Activated CD4-positive, alpha-beta T cell treated with anti-CD3 and anti-CD28 coated beads, Interleukin-2, amount 10 ng/mL, durations not matched to agents 7 days and 5 days (primary cell): ENCODE data around the gene CNGA4. TPM values are rescaled to one million over a fixed set of nuclear protein-coding genes. Genes with fewer than 3 reads are reported as not detected.
A peak's percentile ranks its signal among the peaks of the same experiment; 100 is the strongest.

Experiments used
- CTCF ChIA-PET: fragments of 350-600 bp; sonication (Branson Sonifier 250); formaldehyde crosslinking; loops from one replicate; lab custom pipeline; 2021; ENCODE audit warnings: antibody characterized with exemption; lab: Charles Lee
- POLR2A ChIA-PET: fragments of 350-600 bp; sonication (Branson Sonifier 250); formaldehyde crosslinking; loops from one replicate; lab custom pipeline; 2021; ENCODE audit warnings: antibody characterized with exemption; lab: Charles Lee
- DNase-seq: peaks from one replicate; pipeline ENCODE4 v3.0.0-alpha.2; 2020
- H3K27ac Mint-ChIP-seq: one replicate; pipeline ENCODE4 v1.8.0; 2021; ENCODE audit warnings: mild to moderate bottlenecking, moderate library complexity, mixed read lengths
- H3K27me3 Mint-ChIP-seq: one replicate; pipeline ENCODE4 v1.8.0; 2021; ENCODE audit warnings: mixed read lengths
- H3K36me3 Mint-ChIP-seq: one replicate; pipeline ENCODE4 v1.8.0; 2021; ENCODE audit warnings: low read depth, mixed read lengths
- H3K4me1 Mint-ChIP-seq: one replicate; pipeline ENCODE4 v1.8.0; 2021; ENCODE audit warnings: mixed read lengths
- H3K4me3 Mint-ChIP-seq: one replicate; pipeline ENCODE4 v1.8.0; 2021; ENCODE audit warnings: mild to moderate bottlenecking, moderate library complexity, mixed read lengths
- H3K9me3 Mint-ChIP-seq: one replicate; pipeline ENCODE4 v1.8.0; 2021; ENCODE audit warnings: mixed read lengths
- total RNA-seq, 2 experiments: library from RNA; stranded (reverse); gene quantifications; one replicate each; pipeline ENCODE4 v1.2.3, GENCODE V29; 2021

Gene CNGA4
- total RNA-seq, result under 1 TPM in 1 of 2 experiments, not detected in 1; 0.17 TPM

GRCh38 chr11:6238902-6239301 lies at the start of gene CNGA4:
Gene CNGA4 (plus strand): TSS chr11:6239089. CDS start chr11:6239207, 118 bp downstream.
- Mint-ChIP-seq H3K9me3 (no peaks in the 10 kb centered on the region), H3K4me1 (peaks cover 12% of the 10 kb centered on the region), H3K27ac (no peak within 1 kb of the TSS), H3K27me3 (peaks cover 5% of the 10 kb centered on the region), H3K36me3 (no peaks in the 10 kb centered on the region), H3K4me3 (no peak within 1 kb of the TSS)
- POLR2A ChIA-PET, result no interaction called here
- DNase-seq, result no peak
- CTCF ChIA-PET, result interaction anchor here (1.3 to 3.1 kb wide), 2 partner anchors 13 to 22 kb away, joined by 4 to 13 read pairs; partner anchors contain the start of gene CCKBR

DNA sequence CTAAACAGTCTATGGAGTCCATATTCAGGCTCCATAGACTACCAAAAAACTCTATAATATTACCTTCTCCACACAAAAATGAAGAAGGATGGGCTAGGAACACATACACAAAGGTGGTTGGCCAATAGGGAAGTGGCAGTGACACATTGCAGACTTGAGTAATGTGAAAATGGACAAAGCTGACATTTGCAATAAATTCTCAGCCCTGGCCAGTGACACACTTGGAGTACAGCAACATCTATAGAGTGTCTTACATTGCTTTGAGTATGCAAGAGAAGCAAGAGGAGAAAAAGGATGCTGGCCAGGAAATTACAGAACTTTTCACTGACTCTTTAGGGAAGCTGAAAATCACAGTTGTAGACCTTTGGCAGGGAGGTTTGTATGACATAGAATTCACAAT lies 47.1 kb upstream of the CNGA4 start:
- CTCF ChIA-PET, result no interaction called here

GRCh38 chr11:6194065-6194581 lies 44.8 kb upstream of the CNGA4 start:
- Mint-ChIP-seq H3K27me3 (no peaks in the 10 kb centered on the region), H3K4me1 (peaks cover 8% of the 10 kb centered on the region), H3K36me3 (no peaks in the 10 kb centered on the region), H3K4me3 (no peak overlapping the region), H3K9me3 (no peaks in the 10 kb centered on the region), H3K27ac (no peak overlapping the region)
- ChIA-PET POLR2A (no interaction called here), CTCF (no interaction called here)
- no peak for DNase-seq

More for the DNA sequence above, 47.1 kb upstream of the CNGA4 start:
- POLR2A ChIA-PET, result no interaction called here
- Mint-ChIP-seq H3K9me3 (no peaks in the 10 kb centered on the region), H3K36me3 (no peaks in the 10 kb centered on the region), H3K4me3 (no peak overlapping the region), H3K4me1 (peaks cover 5% of the 10 kb centered on the region), H3K27ac (no peak overlapping the region), H3K27me3 (no peaks in the 10 kb centered on the region)
- no peak for DNase-seq

GRCh38 chr11:6196396-6196795 lies 42.5 kb upstream of the CNGA4 start:
- ChIA-PET POLR2A (no interaction called here), CTCF (no interaction called here)
- peaks cover 15% of the 10 kb centered on the region for H3K4me1 Mint-ChIP-seq
- no peaks in the 10 kb centered on the region for H3K9me3 Mint-ChIP-seq
- no peak overlapping the region for H3K4me3 Mint-ChIP-seq
- H3K36me3 Mint-ChIP-seq, result no peaks in the 10 kb centered on the region
- no peak overlapping the region for H3K27ac Mint-ChIP-seq
- H3K27me3 Mint-ChIP-seq, result no peaks in the 10 kb centered on the region
- DNase-seq, result no peak

DNA sequence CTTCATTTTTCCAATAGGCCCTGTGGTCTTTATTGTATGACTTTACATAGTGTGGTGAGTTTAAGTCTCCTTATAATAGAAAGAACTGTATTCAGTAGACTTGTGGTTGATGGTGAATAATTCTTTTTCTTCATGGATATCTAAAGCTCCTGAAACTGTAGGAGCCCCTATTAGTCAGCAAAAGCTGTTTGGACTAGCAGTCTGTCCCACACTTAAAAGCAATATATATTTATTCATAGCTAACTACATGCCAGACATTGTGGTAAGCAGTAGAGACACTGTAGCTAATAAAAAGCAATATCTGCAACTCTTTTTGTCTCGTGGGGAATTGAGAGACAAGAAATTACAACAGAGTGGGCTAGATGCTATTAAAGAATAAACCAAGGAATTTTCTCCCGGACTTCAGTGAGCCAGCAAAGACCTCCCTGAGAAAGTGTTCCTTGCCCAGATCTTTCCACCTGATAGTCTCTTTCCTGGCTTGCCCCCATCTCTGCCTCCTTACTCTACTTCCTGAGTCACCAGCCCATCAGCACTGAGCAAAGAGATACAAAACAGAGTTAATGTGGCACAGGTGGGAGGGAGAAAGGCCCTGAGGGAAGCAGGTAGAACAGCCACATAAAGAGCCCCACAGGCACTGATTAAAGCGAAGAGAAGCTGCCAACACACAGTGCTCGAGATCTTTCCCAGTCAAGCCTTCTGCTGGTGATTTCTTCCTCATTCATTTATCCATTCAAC lies 41.3 kb upstream of the CNGA4 start:
- H3K4me3 Mint-ChIP-seq, result no peak overlapping the region
- ChIA-PET CTCF (interaction anchor here (0.6 to 1.4 kb wide), 3 partner anchors 28 to 1676 kb away, joined by 3 to 5 read pairs (median 3); no protein-coding TSS in a partner anchor), POLR2A (no interaction called here)
- no peaks in the 10 kb centered on the region for H3K36me3 Mint-ChIP-seq
- no peak for DNase-seq
- peaks cover 21% of the 10 kb centered on the region for H3K4me1 Mint-ChIP-seq
- no peaks in the 10 kb centered on the region for H3K27me3 Mint-ChIP-seq
- no peak overlapping the region for H3K27ac Mint-ChIP-seq
- H3K9me3 Mint-ChIP-seq, result no peaks in the 10 kb centered on the region

GRCh38 chr11:6199174-6199810 lies 39.6 kb upstream of the CNGA4 start, which contains the start of gene OR52W1:
Gene OR52W1 (plus strand): TSS chr11:6199224. CDS start chr11:6199224, 0 bp downstream.
- DNase-seq, result no peak
- H3K4me1 Mint-ChIP-seq, result peaks cover 37% of the 10 kb centered on the region
- POLR2A ChIA-PET, result no interaction called here
- CTCF ChIA-PET, result no interaction called here
- H3K4me3 Mint-ChIP-seq, result no peak within 1 kb of the TSS
- no peak within 1 kb of the TSS for H3K27ac Mint-ChIP-seq
- H3K27me3 Mint-ChIP-seq, result no peaks in the 10 kb centered on the region
- no peaks in the 10 kb centered on the region for H3K9me3 Mint-ChIP-seq
- H3K36me3 Mint-ChIP-seq, result peaks cover 6% of the 10 kb centered on the region

- Mint-ChIP-seq H3K4me3 (no peak overlapping the region), H3K4me1 (peaks cover 39% of the 10 kb centered on the region), H3K27ac (no peak overlapping the region), H3K9me3 (no peaks in the 10 kb centered on the region), H3K27me3 (no peaks in the 10 kb centered on the region), H3K36me3 (peaks cover 10% of the 10 kb centered on the region)
- CTCF ChIA-PET, result interaction anchor here (1.2 kb wide), 1 partner anchor 162 kb away, joined by 4 read pairs; no protein-coding TSS in a partner anchor
- DNase-seq, result no peak
- POLR2A ChIA-PET, result no interaction called here
These were observed 37.9 kb upstream of the CNGA4 start for GRCh38 chr11:6200975-6201374.

- Mint-ChIP-seq H3K27ac (no peak overlapping the region), H3K4me1 (peaks cover 37% of the 10 kb centered on the region)
- POLR2A ChIA-PET, result no interaction called here
These were observed 37.4 kb upstream of the CNGA4 start for GRCh38 chr11:6201481-6201880.

DNA sequence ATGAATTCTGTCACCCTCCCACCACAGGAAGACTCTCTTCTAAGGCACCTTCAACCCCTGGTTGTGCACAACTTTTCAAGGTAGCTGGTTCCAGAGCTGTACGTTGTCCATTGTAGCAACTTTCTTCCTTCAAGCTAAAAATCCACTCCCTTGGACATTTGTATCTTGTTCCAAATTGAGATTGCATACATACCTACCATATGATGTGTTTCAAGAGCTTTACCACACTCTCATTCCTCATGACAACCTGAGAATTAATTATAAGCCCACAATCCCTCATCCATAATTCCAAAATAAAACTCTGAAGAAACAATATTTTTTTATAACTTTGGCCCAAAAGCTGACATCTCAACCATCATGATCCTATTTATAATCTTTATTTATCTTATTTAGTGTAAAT lies 36.8 kb upstream of the CNGA4 start:
- CTCF ChIA-PET, result no interaction called here
- H3K36me3 Mint-ChIP-seq, result peaks cover 11% of the 10 kb centered on the region
- POLR2A ChIA-PET, result no interaction called here

More at GRCh38 chr11:6201481-6201880, 37.4 kb upstream of the CNGA4 start:
- peaks cover 10% of the 10 kb centered on the region for H3K36me3 Mint-ChIP-seq
- CTCF ChIA-PET, result interaction anchor here (1.2 kb wide), 1 partner anchor 162 kb away, joined by 4 read pairs; no protein-coding TSS in a partner anchor
- H3K9me3 Mint-ChIP-seq, result no peaks in the 10 kb centered on the region
- no peak overlapping the region for H3K4me3 Mint-ChIP-seq
- H3K27me3 Mint-ChIP-seq, result no peaks in the 10 kb centered on the region
- DNase-seq, result no peak

GRCh38 chr11:6203327-6203726 lies 35.6 kb upstream of the CNGA4 start:
- H3K4me3 Mint-ChIP-seq, result no peak overlapping the region
- no peaks in the 10 kb centered on the region for H3K9me3 Mint-ChIP-seq
- H3K36me3 Mint-ChIP-seq, result peaks cover 11% of the 10 kb centered on the region
- no peaks in the 10 kb centered on the region for H3K27me3 Mint-ChIP-seq
- ChIA-PET POLR2A (no interaction called here), CTCF (interaction anchor here (2.6 kb wide), 1 partner anchor 12 kb away, joined by 13 read pairs; no protein-coding TSS in a partner anchor)
- peak overlapping the region; percentile 1 for H3K27ac Mint-ChIP-seq
- peaks cover 31% of the 10 kb centered on the region for H3K4me1 Mint-ChIP-seq
- peak; percentile 24 for DNase-seq

More for the DNA sequence above, 36.8 kb upstream of the CNGA4 start:
- Mint-ChIP-seq H3K4me1 (peaks cover 33% of the 10 kb centered on the region), H3K27ac (no peak overlapping the region), H3K9me3 (no peaks in the 10 kb centered on the region), H3K27me3 (no peaks in the 10 kb centered on the region), H3K4me3 (no peak overlapping the region)
- DNase-seq, result no peak

GRCh38 chr11:6204706-6205105 lies 34.2 kb upstream of the CNGA4 start:
- Mint-ChIP-seq H3K4me3 (no peak overlapping the region), H3K27ac (no peak overlapping the region), H3K9me3 (no peaks in the 10 kb centered on the region), H3K36me3 (peaks cover 16% of the 10 kb centered on the region), H3K27me3 (no peaks in the 10 kb centered on the region), H3K4me1 (peaks cover 31% of the 10 kb centered on the region)
- CTCF ChIA-PET, result interaction anchor here (0.5 to 2.6 kb wide), 3 partner anchors 10 to 32 kb away, joined by 4 to 13 read pairs (median 10); no protein-coding TSS in a partner anchor
- POLR2A ChIA-PET, result no interaction called here
- DNase-seq, result no peak

DNA sequence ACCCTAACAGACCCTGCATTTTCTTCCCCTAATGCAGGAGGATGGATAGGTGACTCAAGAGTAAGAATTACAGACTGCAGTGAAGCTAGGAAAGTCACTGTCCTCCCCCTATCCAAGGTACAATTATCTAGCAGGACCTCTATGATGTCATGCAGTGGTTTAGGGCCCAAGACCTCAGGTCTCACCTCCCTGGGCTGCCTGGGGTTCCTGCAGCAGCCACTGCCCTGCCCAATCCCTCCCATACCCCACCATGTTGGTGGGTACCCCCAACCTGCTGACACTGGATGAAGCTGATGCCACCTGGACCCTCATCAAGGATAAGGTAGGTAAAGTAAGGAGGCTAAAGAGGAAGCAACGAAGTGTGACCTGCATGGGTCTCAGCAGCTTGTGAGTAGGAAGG lies 33.5 kb upstream of the CNGA4 start, which contains the start of gene C11orf42:
C11orf42 (plus strand) TSS at position 192 of the 400 bp plus-strand sequence; CDS start at position 251, 59 bp downstream.
- peaks cover 16% of the 10 kb centered on the region for H3K36me3 Mint-ChIP-seq
- POLR2A ChIA-PET, result no interaction called here

More for the DNA sequence above, 33.5 kb upstream of the CNGA4 start, which contains the start of gene C11orf42:
- no peaks in the 10 kb centered on the region for H3K9me3 Mint-ChIP-seq
- H3K27ac Mint-ChIP-seq, result no peak within 1 kb of the TSS
- no peaks in the 10 kb centered on the region for H3K27me3 Mint-ChIP-seq
- peaks cover 31% of the 10 kb centered on the region for H3K4me1 Mint-ChIP-seq
- CTCF ChIA-PET, result interaction anchor here (1.3 to 2.6 kb wide), 2 partner anchors 10 to 11 kb away, joined by 3 to 13 read pairs; no protein-coding TSS in a partner anchor
- H3K4me3 Mint-ChIP-seq, result no peak within 1 kb of the TSS
- no peak for DNase-seq
